ENCODE results near the gene TRAPPC14.
"Not testable (repeated sequence)": the region's sequence is repeated elsewhere in the genome, so short reads cannot be mapped to it uniquely, and the experiment has no call there.

TRAPPC14 gene

GRCh38 chr7:100153708-100154535 lies 4.6 kb downstream of the TRAPPC14 start:
- DNase-seq (ENCODE audit: low read depth in 2 of 2): no peak

- DNase-seq (ENCODE audit: low read depth in 2 of 2): no peak
Measured at GRCh38 chr7:100152937-100153666, 5.4 kb downstream of the TRAPPC14 start.

GRCh38 chr7:100152404-100152803 lies 6.1 kb downstream of the TRAPPC14 start:
- DNase-seq (ENCODE audit: low read depth in 2 of 2): no peak

- peak; percentile 90 to 98 for DNase-seq (ENCODE audit: low read depth in 2 of 2)
Measured at GRCh38 chr7:100148559-100149328, 9.8 kb downstream of the TRAPPC14 start, which contains the start of gene LAMTOR4. Gene LAMTOR4 (plus strand): TSS chr7:100148918. CDS start chr7:100148973, 55 bp downstream.

- DNase-seq (ENCODE audit: low read depth in 2 of 2): no peak
Measured at GRCh38 chr7:100148225-100148558, 10.3 kb downstream of the TRAPPC14 start.

GRCh38 chr7:100147278-100147677 lies 11.2 kb downstream of the TRAPPC14 start:
- DNase-seq (ENCODE audit: low read depth in 2 of 2): no peak

GRCh38 chr7:100146350-100146749 lies 12.2 kb downstream of the TRAPPC14 start:
- DNase-seq (ENCODE audit: low read depth in 2 of 2): not testable (repeated sequence)

- no peak for DNase-seq (ENCODE audit: low read depth in 2 of 2)
Measured at GRCh38 chr7:100142461-100142860, 16.1 kb downstream of the TRAPPC14 start.

GRCh38 chr7:100141555-100141949 lies 17.0 kb downstream of the TRAPPC14 start:
- DNase-seq (ENCODE audit: low read depth in 2 of 2): no peak

GRCh38 chr7:100137851-100138760 lies 20.4 kb downstream of the TRAPPC14 start:
- no peak for DNase-seq (ENCODE audit: low read depth in 2 of 2)

- DNase-seq (ENCODE audit: low read depth in 2 of 2): peak; percentile 46 to 48
Measured at GRCh38 chr7:100132697-100133151, 25.8 kb downstream of the TRAPPC14 start.

GRCh38 chr7:100132126-100132525 lies 26.4 kb downstream of the TRAPPC14 start:
- no peak for DNase-seq (ENCODE audit: low read depth in 2 of 2)

GRCh38 chr7:100130608-100131453 lies 27.7 kb downstream of the TRAPPC14 start:
- DNase-seq (ENCODE audit: low read depth in 2 of 2): peak; percentile 79 to 87

- DNase-seq (ENCODE audit: low read depth in 2 of 2): not testable (repeated sequence)
Measured at GRCh38 chr7:100130220-100130607, 28.3 kb downstream of the TRAPPC14 start.

- DNase-seq (ENCODE audit: low read depth in 2 of 2): no peak
Measured at GRCh38 chr7:100128637-100128963, 29.9 kb downstream of the TRAPPC14 start.

- DNase-seq (ENCODE audit: low read depth in 2 of 2): peak in 1 of 2 donors; percentile 22
Measured at GRCh38 chr7:100127866-100128636, 30.5 kb downstream of the TRAPPC14 start.

- DNase-seq (ENCODE audit: low read depth in 2 of 2): peak; percentile 87 to 88
Measured at GRCh38 chr7:100126931-100127865, 31.3 kb downstream of the TRAPPC14 start, which contains the start of gene MBLAC1. Gene MBLAC1 (plus strand): TSS chr7:100126967. CDS start chr7:100127396, 429 bp downstream.

Measured in stimulated activated CD4-positive, alpha-beta T cell treated with anti-CD3 and anti-CD28 coated beads, Interleukin-4, amount 100 ng/mL, for 48 hours (primary cell).